ENCODE data around the gene AVEN. TPM values are rescaled to one million over a fixed set of nuclear protein-coding genes. Genes with fewer than 3 reads are reported as not detected.
A peak's percentile ranks its signal among the peaks of the same experiment; 100 is the strongest.

The AVEN gene
- total RNA-seq (ENCODE audit: low replicate concordance): 6.6 and 10.4 TPM in 2 replicates
- long read RNA-seq, partial matches to known transcripts: 0 of 3 reads
- long read RNA-seq, other reads (novel, unspliced or antisense): 3 of 3 reads

- peak within 1 kb of the TSS; percentile 95 for H3K4me3 Mint-ChIP-seq
- peaks cover 2% of the 10 kb centered on the region for H3K27me3 Mint-ChIP-seq
- DNase-seq (ENCODE audit: extremely low spot score, unreplicated experiment): peak; percentile 78
- H3K4me1 Mint-ChIP-seq (ENCODE audit: unreplicated experiment): peaks cover 9% of the 10 kb centered on the region
- H3K36me3 Mint-ChIP-seq: no peaks in the 10 kb centered on the region
- TF ChIP-seq CTCF (conservative IDR thresholded peaks at IDR 0.05): no peak
- H3K27ac Mint-ChIP-seq: peak within 1 kb of the TSS; percentile 82
- H3K9me3 Mint-ChIP-seq: no peaks in the 10 kb centered on the region
These were observed at the start of gene AVEN for GRCh38 chr15:34038871-34039789. Gene AVEN (minus strand): TSS chr15:34039204. CDS start chr15:34039046, 158 bp downstream.

GRCh38 chr15:34085746-34086145 lies 46.7 kb upstream of the AVEN start:
- no peak for TF ChIP-seq CTCF (conservative IDR thresholded peaks at IDR 0.05)
- Mint-ChIP-seq H3K4me1 (ENCODE audit: unreplicated experiment) (no peaks in the 10 kb centered on the region), H3K27me3 (no peaks in the 10 kb centered on the region), H3K9me3 (no peaks in the 10 kb centered on the region), H3K27ac (no peak overlapping the region), H3K4me3 (no peak overlapping the region), H3K36me3 (peaks cover 21% of the 10 kb centered on the region)
- DNase-seq (ENCODE audit: extremely low spot score, unreplicated experiment): no peak

GRCh38 chr15:34084086-34084485 lies 45.1 kb upstream of the AVEN start:
- no peaks in the 10 kb centered on the region for H3K9me3 Mint-ChIP-seq
- TF ChIP-seq CTCF (conservative IDR thresholded peaks at IDR 0.05): no peak
- peaks cover 18% of the 10 kb centered on the region for H3K36me3 Mint-ChIP-seq
- H3K27ac Mint-ChIP-seq: no peak overlapping the region
- no peak for DNase-seq (ENCODE audit: extremely low spot score, unreplicated experiment)
- no peaks in the 10 kb centered on the region for H3K27me3 Mint-ChIP-seq
- no peak overlapping the region for H3K4me3 Mint-ChIP-seq
- H3K4me1 Mint-ChIP-seq (ENCODE audit: unreplicated experiment): no peaks in the 10 kb centered on the region

- DNase-seq (ENCODE audit: extremely low spot score, unreplicated experiment): no peak
- H3K4me3 Mint-ChIP-seq: no peak overlapping the region
- no peaks in the 10 kb centered on the region for H3K9me3 Mint-ChIP-seq
- H3K27ac Mint-ChIP-seq: no peak overlapping the region
- no peaks in the 10 kb centered on the region for H3K27me3 Mint-ChIP-seq
- peaks cover 9% of the 10 kb centered on the region for H3K36me3 Mint-ChIP-seq
- H3K4me1 Mint-ChIP-seq (ENCODE audit: unreplicated experiment): no peaks in the 10 kb centered on the region
- TF ChIP-seq CTCF (conservative IDR thresholded peaks at IDR 0.05): no peak
These were observed 40.9 kb upstream of the AVEN start for GRCh38 chr15:34079904-34080303.

- DNase-seq (ENCODE audit: extremely low spot score, unreplicated experiment): no peak
- Mint-ChIP-seq H3K27ac (no peak overlapping the region), H3K27me3 (no peaks in the 10 kb centered on the region), H3K4me3 (no peak overlapping the region), H3K4me1 (ENCODE audit: unreplicated experiment) (no peaks in the 10 kb centered on the region), H3K9me3 (no peaks in the 10 kb centered on the region), H3K36me3 (peaks cover 5% of the 10 kb centered on the region)
- TF ChIP-seq CTCF (conservative IDR thresholded peaks at IDR 0.05): no peak
These were observed 39.9 kb upstream of the AVEN start for GRCh38 chr15:34078900-34079299.

Data from type B pancreatic cell (in vitro differentiated cells).